Activated T-cell treated with anti-CD3 and anti-CD28 coated beads, Interleukin-2, amount 50 U/mL, for 48 hours (primary cell): Measurements from ENCODE around the gene TCAF1.

Source experiments
- DNase-seq, 2 experiments: peaks; one replicate each; pipeline ENCODE4 v3.0.0-alpha.2; 2020

TCAF1 gene

GRCh38 chr7:143901668-143902331, at the start of gene TCAF1:
Gene TCAF1, minus strand, starts transcription at chr7:143902176. Its CDS starts 25,568 bp downstream, at chr7:143876608.
- peak; percentile 93 to 94 for DNase-seq

- DNase-seq: no peak
Observed at GRCh38 chr7:143948733-143949132, 46.8 kb upstream of the TCAF1 start.

DNA sequence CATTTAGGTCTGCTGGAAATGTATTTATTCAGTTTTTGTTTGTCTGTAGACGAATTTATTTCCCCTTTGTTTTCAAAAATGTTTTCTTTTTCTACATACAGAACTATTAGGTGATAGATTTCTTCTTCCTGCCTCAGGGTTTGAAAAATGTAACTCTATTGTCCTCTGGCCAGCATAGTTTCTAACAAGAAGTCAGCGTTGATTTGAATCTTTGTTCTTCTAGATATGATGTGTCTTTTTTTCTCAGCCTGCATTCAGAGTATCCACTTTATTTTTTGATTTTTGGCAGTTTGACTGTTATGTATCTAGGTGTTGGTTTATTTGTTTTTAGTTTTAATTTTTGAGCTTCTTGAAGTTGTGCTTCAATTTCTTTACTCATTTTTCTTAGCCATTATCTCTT, 45.1 kb upstream of the TCAF1 start:
- no peak for DNase-seq

DNA sequence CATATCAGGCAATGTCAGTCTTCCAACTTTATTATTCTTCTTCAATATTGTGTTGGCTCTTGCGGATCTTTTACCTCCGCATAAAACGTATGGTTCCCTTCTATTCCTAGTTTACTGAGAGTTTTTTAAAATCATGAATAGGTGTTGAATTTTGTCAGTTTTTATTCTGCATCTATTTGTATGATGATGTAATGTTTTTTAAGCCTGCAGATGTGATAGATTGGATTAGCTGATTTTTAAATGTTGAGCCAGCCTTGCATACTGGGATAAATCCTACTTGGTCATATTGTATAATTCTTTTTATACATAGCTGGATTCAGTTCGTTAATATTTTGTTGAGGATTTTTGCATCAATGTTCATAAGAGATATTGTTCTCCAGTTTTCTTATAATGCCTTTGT, 43.4 kb upstream of the TCAF1 start:
- DNase-seq: no peak

- no peak for DNase-seq
Observed at GRCh38 chr7:143938379-143939243, 36.6 kb upstream of the TCAF1 start.

DNA sequence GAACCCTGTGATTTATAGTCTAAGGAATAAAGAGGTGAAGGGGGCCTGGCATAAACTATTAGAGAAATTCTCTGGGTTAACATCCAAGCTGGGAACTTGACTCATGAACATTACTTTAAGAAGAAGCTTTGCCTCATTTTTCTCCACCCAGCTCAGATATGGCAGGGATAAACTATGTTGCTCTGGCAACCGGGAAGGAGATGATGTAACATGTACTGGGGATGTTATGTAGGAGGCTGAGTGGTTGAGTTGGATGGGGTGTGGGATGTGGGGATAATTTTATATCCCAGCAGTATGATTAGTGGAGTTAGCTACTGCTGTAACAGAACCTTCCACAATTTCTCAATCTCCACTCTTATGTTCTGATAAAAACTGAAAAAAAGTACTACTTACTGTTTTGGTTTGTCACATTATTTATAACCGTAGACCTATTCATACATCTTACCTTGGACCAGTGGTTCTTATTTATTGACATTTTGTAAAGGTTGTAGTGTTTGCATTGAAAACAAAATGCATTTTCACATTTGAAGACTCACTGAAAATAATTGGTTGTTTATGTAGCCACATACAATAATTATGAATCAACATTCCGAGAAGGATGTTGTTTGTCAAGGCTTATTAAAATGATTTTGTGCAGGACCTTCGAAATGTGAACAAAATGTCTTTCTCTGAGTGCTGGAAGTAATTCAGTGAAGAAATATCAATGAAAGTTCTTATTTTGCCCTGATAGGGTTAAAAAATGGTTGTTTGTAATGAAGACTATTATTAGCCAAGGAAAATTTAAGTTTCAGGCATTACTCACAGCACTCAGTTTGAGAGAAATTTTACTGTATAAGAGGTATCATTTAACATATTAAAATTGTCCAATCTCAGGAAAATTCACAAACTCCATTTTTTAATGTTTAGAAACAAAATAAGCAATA, 34.4 kb upstream of the TCAF1 start:
- no peak for DNase-seq

GRCh38 chr7:143934526-143935325, 32.8 kb upstream of the TCAF1 start, which contains the start of gene OR2F2:
Gene OR2F2, plus strand, starts transcription at chr7:143935233. Its CDS starts 0 bp downstream, at chr7:143935233.
- no peak for DNase-seq

- no peak for DNase-seq
Observed at GRCh38 chr7:143931739-143932138, 29.8 kb upstream of the TCAF1 start.

DNA sequence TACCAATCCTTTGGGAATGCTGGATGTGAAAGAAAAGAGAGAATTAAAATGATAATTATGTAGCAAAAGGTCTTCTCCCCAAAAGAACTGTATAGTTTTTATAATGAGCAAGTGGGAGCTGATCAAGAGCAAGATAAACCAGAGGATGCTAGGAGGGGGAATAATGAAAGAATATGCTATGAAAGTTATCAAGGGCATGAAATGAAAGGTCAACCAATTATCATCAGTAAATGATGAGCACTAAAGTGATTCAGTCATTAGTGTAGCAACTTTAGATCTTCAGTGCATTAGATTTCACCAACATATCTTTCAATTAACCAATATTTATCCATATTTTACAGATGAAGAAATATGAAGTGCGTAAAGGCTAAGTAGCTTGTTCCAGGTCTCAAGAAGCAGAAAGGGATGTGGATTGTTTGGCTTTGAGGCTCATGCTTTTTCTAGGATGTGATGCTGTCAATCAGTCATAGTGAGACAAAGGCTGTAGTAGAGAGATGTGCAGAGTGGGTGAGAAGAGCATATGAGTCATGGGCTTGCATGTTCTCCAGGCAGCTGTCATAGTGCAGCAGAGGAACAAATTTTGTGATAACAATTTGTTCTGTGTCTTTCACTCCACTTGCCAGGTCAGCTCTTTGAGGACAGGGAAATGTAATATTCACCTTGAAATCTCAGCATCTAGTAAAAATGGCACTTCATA, 27.4 kb upstream of the TCAF1 start:
- no peak for DNase-seq

DNA sequence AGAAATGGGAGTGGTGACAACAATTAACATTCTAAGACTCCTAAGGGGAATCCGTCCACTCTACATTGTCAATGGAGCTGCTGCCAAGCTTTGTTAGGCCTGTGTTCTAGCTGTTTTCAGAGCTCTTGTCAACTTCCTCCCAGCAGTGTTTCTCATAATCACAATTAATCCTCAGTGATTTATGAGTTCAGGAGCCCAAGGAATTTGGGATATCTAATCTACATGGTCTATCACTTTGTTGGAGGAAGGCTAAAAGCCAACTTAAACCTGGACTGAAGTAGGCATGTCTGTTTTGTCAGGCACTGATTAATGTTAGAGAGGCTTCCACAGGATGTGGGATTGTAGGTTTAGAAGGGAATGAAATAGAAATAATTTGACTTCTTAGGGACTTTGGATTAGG, 22.9 kb upstream of the TCAF1 start:
- no peak for DNase-seq

DNA sequence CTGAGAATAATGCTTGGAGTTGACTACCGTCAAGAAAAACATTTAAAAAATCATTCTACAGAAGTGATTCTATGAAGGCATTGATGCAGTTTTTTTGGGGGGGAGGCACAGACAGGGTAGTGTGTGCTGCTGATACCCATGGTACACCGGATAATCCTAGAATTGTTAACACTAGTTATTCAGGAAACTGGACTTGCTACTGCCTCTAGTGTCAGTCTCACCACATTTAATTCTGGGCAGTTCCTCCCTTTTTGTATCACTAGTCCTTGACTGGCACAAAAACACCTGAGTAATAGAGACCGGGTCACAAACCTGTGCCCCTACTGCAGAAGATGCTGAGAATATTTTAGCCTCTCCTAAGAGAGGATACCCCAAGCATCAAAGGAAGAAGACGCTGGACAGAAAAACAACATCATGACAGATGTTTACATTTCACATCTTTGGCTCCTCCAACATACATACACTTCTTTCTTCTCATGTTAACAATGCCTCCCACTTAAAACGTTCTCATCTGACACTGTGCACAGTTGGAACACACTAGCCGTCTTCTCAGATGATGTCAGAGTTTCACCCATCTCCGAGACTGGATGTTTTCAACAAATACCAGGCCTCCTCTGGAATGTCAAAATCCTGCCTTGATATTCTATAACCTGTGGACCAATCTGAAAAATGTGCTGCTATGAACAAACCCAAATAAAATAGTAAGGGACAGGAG, 13.1 kb upstream of the TCAF1 start:
- DNase-seq: no peak

GRCh38 chr7:143913945-143914615, 12.1 kb upstream of the TCAF1 start:
- no peak for DNase-seq

GRCh38 chr7:143910473-143911248, 8.7 kb upstream of the TCAF1 start:
- no peak for DNase-seq

DNA sequence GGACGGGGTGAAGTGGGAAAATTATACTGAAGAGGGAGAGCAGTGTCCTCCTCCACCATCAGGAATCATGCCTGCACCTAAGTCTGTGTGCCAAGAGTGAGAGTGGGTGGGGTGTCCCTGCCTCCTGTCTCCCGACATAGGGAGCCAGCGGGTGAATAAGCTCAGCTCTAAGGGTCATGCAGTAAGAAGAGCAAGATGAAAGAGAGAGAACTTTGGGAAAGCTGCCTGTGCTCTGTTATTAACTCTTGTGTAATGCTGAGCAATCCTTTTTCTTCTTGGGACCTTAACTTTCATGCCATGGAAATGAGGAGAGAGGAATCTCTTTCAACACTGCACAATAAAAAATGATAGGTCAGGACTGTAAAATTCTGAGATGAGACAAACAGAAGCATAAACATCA, 7.9 kb upstream of the TCAF1 start:
- no peak for DNase-seq

DNA sequence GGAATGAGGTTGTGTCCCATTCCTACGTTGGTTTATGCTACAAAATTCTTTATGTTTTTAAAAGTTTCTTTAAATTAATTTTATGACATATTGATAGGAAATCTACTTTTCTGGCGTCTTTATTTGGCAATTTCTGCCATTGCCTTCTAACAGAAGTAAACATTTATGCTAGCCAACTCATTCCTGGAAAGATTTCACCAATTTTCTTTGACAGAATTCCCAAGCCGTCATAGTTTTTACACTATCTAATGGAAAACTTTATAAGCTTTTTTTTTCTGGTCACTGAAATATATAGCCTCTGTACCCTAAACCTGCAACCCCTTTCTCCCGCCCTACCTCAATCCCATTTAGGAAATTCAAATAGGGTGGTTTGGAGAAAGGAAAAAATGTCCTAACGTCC, 6.1 kb upstream of the TCAF1 start:
- DNase-seq: no peak

- DNase-seq: no peak
Observed at GRCh38 chr7:143906895-143907294, 4.9 kb upstream of the TCAF1 start.

GRCh38 chr7:143906151-143906550, 4.2 kb upstream of the TCAF1 start:
- no peak for DNase-seq

DNA sequence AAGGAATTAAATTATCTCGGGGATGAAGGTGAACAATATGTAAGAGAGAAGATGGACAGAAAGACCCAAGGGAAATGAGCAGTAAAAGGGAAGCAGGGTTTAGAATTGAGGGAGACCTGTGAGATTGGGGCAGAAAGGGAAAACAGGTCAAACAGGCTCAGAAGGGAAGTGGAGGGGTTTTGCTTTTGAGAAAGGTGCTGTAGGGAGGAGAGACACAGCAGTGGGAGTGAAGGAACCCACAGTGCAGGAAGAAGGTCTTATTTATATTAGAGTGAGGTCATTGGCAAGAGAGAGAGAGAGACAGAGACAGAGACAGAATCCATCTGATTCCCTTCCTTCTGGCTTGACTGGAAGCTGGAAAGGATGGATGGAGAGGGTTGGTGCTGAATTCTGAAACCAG, 3.5 kb upstream of the TCAF1 start:
- DNase-seq: no peak

- peak; percentile 31 to 40 for DNase-seq
Observed at GRCh38 chr7:143902332-143902899, 440 bp upstream of the TCAF1 start.
